ENCODE data around the gene OVOL3.

OVOL3 gene

DNA sequence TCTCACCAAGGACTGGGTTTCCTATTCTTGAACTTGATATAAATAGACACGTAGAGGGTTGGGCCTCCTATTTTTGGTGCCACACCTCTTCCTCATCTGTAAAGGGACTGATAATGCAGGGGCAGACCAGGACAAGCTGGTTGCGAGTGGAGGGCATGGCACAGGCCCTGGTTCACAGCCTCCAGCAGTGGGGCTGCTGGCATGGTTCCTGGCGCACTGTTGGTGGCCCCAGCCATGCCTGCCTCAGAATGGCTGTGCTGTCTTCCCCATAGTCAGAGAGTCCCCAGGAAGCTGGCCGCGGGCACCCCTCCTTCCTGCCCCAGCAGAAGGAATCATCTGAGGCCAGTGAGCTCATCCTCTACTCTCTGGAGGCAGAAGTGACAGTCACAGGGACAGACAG is 10.5 kb upstream of the OVOL3 start:
- H2BK120ac ChIP-seq (ENCODE audit: low read depth, low read length), result no peak overlapping the region
- H4K91ac ChIP-seq (ENCODE audit: low read length), result no peak overlapping the region
- H3K4me3 ChIP-seq (ENCODE audit: insufficient read depth in 1 of 2, low read depth in 1 of 2, low read length in 2 of 2), result no peak overlapping the region
- no peak for DNase-seq
- H3K14ac ChIP-seq (ENCODE audit: low read length in 2 of 2), result no peak overlapping the region
- no peak overlapping the region for H3K27ac ChIP-seq (ENCODE audit: low read length, poor library complexity, severe bottlenecking)
- H2BK5ac ChIP-seq (ENCODE audit: low read depth, low read length, poor library complexity, severe bottlenecking), result no peak overlapping the region
- no peak overlapping the region for H2BK15ac ChIP-seq (ENCODE audit: low read depth, poor library complexity, severe bottlenecking)
- H3K27me3 ChIP-seq (ENCODE audit: control insufficient read depth in 1 of 2, insufficient read depth in 1 of 2, low read length in 2 of 2), result no peaks in the 10 kb centered on the region
- no peak overlapping the region for H2AK5ac ChIP-seq (ENCODE audit: low read length, severe bottlenecking)
- H3K79me1 ChIP-seq (replicated peaks; ENCODE audit: low read length, poor library complexity, severe bottlenecking), result no peaks in the 10 kb centered on the region
- no peak overlapping the region for H3K18ac ChIP-seq (ENCODE audit: low read depth in 1 of 2, low read length in 2 of 2)
- no peak overlapping the region for H2BK12ac ChIP-seq (ENCODE audit: low read length in 2 of 2)
- H2AFZ ChIP-seq (ENCODE audit: low read depth, low read length), result no peak overlapping the region
- peaks cover 9% of the 10 kb centered on the region for H3K4me1 ChIP-seq (ENCODE audit: control insufficient read depth, insufficient read depth, low read depth, low read length)
- no peak overlapping the region for H3K4me2 ChIP-seq (ENCODE audit: low read length, poor library complexity, severe bottlenecking)
- H4K8ac ChIP-seq (ENCODE audit: low read length), result no peak overlapping the region
- no peak overlapping the region for H3K23ac ChIP-seq (ENCODE audit: low read length in 2 of 2)
- H3K9me3 ChIP-seq (ENCODE audit: control insufficient read depth, low read length), result no peaks in the 10 kb centered on the region
- WGBS, result 92% methylated on average over 5 of the region's 5 CpGs
- no peak overlapping the region for H3K9ac ChIP-seq (ENCODE audit: low read length)
- no peak overlapping the region for H3K4ac ChIP-seq (ENCODE audit: low read depth in 1 of 2, low read length in 2 of 2)
- peaks cover 0 to 48% of the 10 kb centered on the region in 2 experiments for H3K36me3 ChIP-seq (ENCODE audit: control insufficient read depth in 1 of 2, insufficient read depth in 2 of 2, low read depth in 1 of 2, low read length in 2 of 2)

DNA sequence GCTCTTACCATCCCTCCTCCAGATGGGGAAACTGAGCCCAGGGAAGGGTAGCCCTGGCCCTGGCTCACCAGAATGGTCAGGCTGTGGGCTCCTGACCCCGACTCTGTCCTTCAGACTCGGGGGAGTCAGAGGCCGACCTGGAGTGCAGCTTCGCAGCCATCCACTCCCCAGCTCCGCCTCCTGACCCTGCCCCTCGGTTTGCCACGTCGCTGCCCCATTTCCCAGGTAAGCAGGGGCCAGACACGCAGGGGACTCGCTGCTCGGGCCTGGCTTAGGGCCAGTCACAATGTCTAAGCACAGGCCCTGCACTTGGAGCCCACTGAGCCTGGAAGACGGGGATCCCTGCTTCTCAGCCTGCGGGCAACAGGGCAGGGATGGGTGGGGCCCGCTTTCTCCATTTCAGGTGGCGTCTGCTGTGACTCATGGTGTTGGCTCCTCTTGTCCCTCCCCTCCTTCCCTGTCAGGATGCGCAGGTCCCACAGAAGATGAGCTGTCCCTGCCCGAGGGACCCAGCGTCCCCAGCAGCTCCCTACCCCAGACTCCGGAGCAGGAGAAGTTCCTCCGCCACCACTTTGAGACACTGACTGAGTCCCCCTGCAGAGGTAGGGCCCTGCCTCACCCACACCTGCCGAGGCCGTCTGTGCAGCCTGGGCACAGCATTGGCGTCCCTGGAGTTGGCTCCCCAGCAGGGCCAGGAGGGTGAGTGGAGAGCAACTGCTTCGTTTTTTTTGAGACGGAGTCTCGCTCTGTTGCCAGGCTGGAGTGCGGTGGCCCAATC is 9.2 kb upstream of the OVOL3 start:
- Histone ChIP-seq H2BK15ac (ENCODE audit: low read depth, poor library complexity, severe bottlenecking) (no peak overlapping the region), H3K18ac (ENCODE audit: low read depth in 1 of 2, low read length in 2 of 2) (no peak overlapping the region), H2AFZ (ENCODE audit: low read depth, low read length) (no peak overlapping the region), H3K4me2 (ENCODE audit: low read length, poor library complexity, severe bottlenecking) (no peak overlapping the region), H3K27ac (ENCODE audit: low read length, poor library complexity, severe bottlenecking) (no peak overlapping the region), H3K79me1 (replicated peaks; ENCODE audit: low read length, poor library complexity, severe bottlenecking) (no peaks in the 10 kb centered on the region), H3K14ac (ENCODE audit: low read length in 2 of 2) (no peak overlapping the region), H2AK5ac (ENCODE audit: low read length, severe bottlenecking) (no peak overlapping the region), H2BK5ac (ENCODE audit: low read depth, low read length, poor library complexity, severe bottlenecking) (no peak overlapping the region), H3K4ac (ENCODE audit: low read depth in 1 of 2, low read length in 2 of 2) (no peak overlapping the region), H4K91ac (ENCODE audit: low read length) (no peak overlapping the region), H3K9me3 (ENCODE audit: control insufficient read depth, low read length) (no peaks in the 10 kb centered on the region), H3K23ac (ENCODE audit: low read length in 2 of 2) (no peak overlapping the region), H3K9ac (ENCODE audit: low read length) (no peak overlapping the region), H3K36me3 (ENCODE audit: control insufficient read depth in 1 of 2, insufficient read depth in 2 of 2, low read depth in 1 of 2, low read length in 2 of 2) (peaks cover under 1 to 56% of the 10 kb centered on the region in 2 experiments), H4K8ac (ENCODE audit: low read length) (no peak overlapping the region), H3K4me1 (ENCODE audit: control insufficient read depth, insufficient read depth, low read depth, low read length) (peaks cover 9% of the 10 kb centered on the region), H2BK120ac (ENCODE audit: low read depth, low read length) (no peak overlapping the region), H3K27me3 (ENCODE audit: control insufficient read depth in 1 of 2, insufficient read depth in 1 of 2, low read length in 2 of 2) (no peaks in the 10 kb centered on the region), H2BK12ac (ENCODE audit: low read length in 2 of 2) (no peak overlapping the region), H3K4me3 (ENCODE audit: insufficient read depth in 1 of 2, low read depth in 1 of 2, low read length in 2 of 2) (no peak overlapping the region)
- no peak for DNase-seq
- 93% methylated on average over 27 of the region's 27 CpGs for WGBS

DNA sequence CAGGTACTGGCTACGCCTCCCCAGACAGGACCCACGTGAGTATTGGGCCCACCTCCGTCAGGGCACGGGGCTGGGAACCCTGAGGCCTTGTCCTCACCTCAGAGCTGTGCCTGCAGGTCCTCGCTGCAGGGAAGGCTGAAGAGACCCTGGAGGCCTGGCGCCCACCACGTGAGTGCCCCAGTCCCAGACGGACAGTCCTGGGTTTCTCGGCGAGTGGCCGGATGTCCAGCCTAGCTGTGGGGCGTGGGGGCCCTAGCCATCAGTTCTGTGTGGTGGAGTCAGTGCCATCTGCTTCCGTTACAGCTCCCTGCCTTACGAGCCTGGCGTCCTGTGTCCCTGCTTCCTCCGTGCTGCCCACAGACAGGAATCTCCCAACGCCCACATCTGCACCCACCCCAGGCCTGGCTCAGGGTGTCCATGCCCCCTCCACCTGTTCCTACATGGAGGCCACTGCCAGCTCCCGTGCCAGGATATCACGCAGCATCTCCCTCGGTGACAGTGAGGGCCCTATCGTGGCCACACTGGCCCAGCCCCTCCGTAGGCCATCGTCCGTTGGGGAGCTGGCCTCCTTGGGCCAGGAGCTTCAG is 7.8 kb upstream of the OVOL3 start:
- no peak overlapping the region for H3K18ac ChIP-seq (ENCODE audit: low read depth in 1 of 2, low read length in 2 of 2)
- H3K4ac ChIP-seq (ENCODE audit: low read depth in 1 of 2, low read length in 2 of 2), result no peak overlapping the region
- no peaks in the 10 kb centered on the region for H3K27me3 ChIP-seq (ENCODE audit: control insufficient read depth in 1 of 2, insufficient read depth in 1 of 2, low read length in 2 of 2)
- H2BK120ac ChIP-seq (ENCODE audit: low read depth, low read length), result no peak overlapping the region
- H3K4me3 ChIP-seq (ENCODE audit: insufficient read depth in 1 of 2, low read depth in 1 of 2, low read length in 2 of 2), result peak overlapping the region in 1 of 2 experiments; percentile 12
- DNase-seq, result no peak
- no peak overlapping the region for H2AK5ac ChIP-seq (ENCODE audit: low read length, severe bottlenecking)
- no peaks in the 10 kb centered on the region for H3K9me3 ChIP-seq (ENCODE audit: control insufficient read depth, low read length)
- H3K4me2 ChIP-seq (ENCODE audit: low read length, poor library complexity, severe bottlenecking), result no peak overlapping the region
- H3K23ac ChIP-seq (ENCODE audit: low read length in 2 of 2), result no peak overlapping the region
- H3K9ac ChIP-seq (ENCODE audit: low read length), result no peak overlapping the region
- no peaks in the 10 kb centered on the region for H3K79me1 ChIP-seq (replicated peaks; ENCODE audit: low read length, poor library complexity, severe bottlenecking)
- no peak overlapping the region for H2AFZ ChIP-seq (ENCODE audit: low read depth, low read length)
- no peak overlapping the region for H4K8ac ChIP-seq (ENCODE audit: low read length)
- H2BK12ac ChIP-seq (ENCODE audit: low read length in 2 of 2), result no peak overlapping the region
- H3K36me3 ChIP-seq (ENCODE audit: control insufficient read depth in 1 of 2, insufficient read depth in 2 of 2, low read depth in 1 of 2, low read length in 2 of 2), result peaks cover 4 to 65% of the 10 kb centered on the region in 2 experiments
- H4K91ac ChIP-seq (ENCODE audit: low read length), result no peak overlapping the region
- peaks cover 9% of the 10 kb centered on the region for H3K4me1 ChIP-seq (ENCODE audit: control insufficient read depth, insufficient read depth, low read depth, low read length)
- H2BK15ac ChIP-seq (ENCODE audit: low read depth, poor library complexity, severe bottlenecking), result no peak overlapping the region
- no peak overlapping the region for H3K14ac ChIP-seq (ENCODE audit: low read length in 2 of 2)
- WGBS, result 98% methylated on average over 24 of the region's 24 CpGs
- H2BK5ac ChIP-seq (ENCODE audit: low read depth, low read length, poor library complexity, severe bottlenecking), result no peak overlapping the region
- no peak overlapping the region for H3K27ac ChIP-seq (ENCODE audit: low read length, poor library complexity, severe bottlenecking)

DNA sequence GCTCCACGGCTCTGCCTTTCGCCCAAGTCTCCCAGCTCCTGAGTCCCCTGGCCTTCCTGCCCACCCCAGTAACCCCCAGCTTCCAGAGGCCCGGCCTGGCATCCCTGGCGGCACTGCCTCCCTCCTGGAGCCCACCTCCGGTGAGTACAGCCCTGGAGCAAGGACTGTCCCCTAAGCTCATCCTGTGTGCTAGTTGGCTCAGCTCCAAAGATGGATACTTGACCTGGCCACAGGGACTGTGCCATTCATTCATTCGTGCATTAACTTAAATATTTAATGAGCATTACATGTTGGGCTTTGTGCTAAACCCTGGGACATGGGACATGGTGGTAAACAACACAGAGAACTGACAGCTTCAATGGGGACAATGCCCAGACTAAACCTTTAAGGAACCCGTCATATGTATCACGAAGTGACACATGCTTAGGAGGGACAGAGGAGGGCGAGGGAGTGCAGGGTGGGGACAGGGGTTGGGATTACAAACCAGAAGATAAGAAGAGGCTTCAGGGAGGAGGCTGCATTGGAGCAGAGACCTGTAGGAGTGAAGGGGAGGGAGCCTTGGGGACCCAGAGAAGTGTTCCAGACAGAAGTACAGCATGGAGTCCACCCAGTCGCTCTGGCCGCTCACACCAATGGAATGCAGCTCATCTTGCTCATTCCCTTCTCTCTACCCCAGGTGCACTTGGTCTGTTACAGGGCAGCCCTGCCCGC is 6.9 kb upstream of the OVOL3 start:
- Histone ChIP-seq H3K36me3 (ENCODE audit: control insufficient read depth in 1 of 2, insufficient read depth in 2 of 2, low read depth in 1 of 2, low read length in 2 of 2) (peaks cover 4 to 67% of the 10 kb centered on the region in 2 experiments), H2BK15ac (ENCODE audit: low read depth, poor library complexity, severe bottlenecking) (no peak overlapping the region), H3K9me3 (ENCODE audit: control insufficient read depth, low read length) (no peaks in the 10 kb centered on the region), H3K4me1 (ENCODE audit: control insufficient read depth, insufficient read depth, low read depth, low read length) (peaks cover 9% of the 10 kb centered on the region), H3K4ac (ENCODE audit: low read depth in 1 of 2, low read length in 2 of 2) (no peak overlapping the region), H3K27me3 (ENCODE audit: control insufficient read depth in 1 of 2, insufficient read depth in 1 of 2, low read length in 2 of 2) (no peaks in the 10 kb centered on the region), H3K4me3 (ENCODE audit: insufficient read depth in 1 of 2, low read depth in 1 of 2, low read length in 2 of 2) (no peak overlapping the region), H3K79me1 (replicated peaks; ENCODE audit: low read length, poor library complexity, severe bottlenecking) (no peaks in the 10 kb centered on the region), H3K4me2 (ENCODE audit: low read length, poor library complexity, severe bottlenecking) (no peak overlapping the region), H3K14ac (ENCODE audit: low read length in 2 of 2) (no peak overlapping the region), H4K91ac (ENCODE audit: low read length) (no peak overlapping the region), H4K8ac (ENCODE audit: low read length) (no peak overlapping the region), H3K23ac (ENCODE audit: low read length in 2 of 2) (no peak overlapping the region), H2BK12ac (ENCODE audit: low read length in 2 of 2) (no peak overlapping the region), H3K9ac (ENCODE audit: low read length) (no peak overlapping the region), H2AK5ac (ENCODE audit: low read length, severe bottlenecking) (no peak overlapping the region), H3K18ac (ENCODE audit: low read depth in 1 of 2, low read length in 2 of 2) (no peak overlapping the region), H3K27ac (ENCODE audit: low read length, poor library complexity, severe bottlenecking) (no peak overlapping the region), H2BK5ac (ENCODE audit: low read depth, low read length, poor library complexity, severe bottlenecking) (no peak overlapping the region), H2BK120ac (ENCODE audit: low read depth, low read length) (no peak overlapping the region), H2AFZ (ENCODE audit: low read depth, low read length) (no peak overlapping the region)
- no peak for DNase-seq
- 92% methylated on average over 11 of the region's 12 CpGs for WGBS

Data from mesenchymal stem cell (in vitro differentiated cells and primary cell).